ENCODE data around the gene TMEM17. TPM values are rescaled to one million over a fixed set of nuclear protein-coding genes. Genes with fewer than 3 reads are reported as not detected.

Gene TMEM17
- total and polyA plus RNA-seq, 2 of the 13 experiments (the other 11 are each of a cell fraction or from before 2014, with no cell fraction given), result 0.22 to 0.50 TPM

- Histone ChIP-seq H3K79me2 (ENCODE audit: insufficient read depth, low read length) (no peaks in the 10 kb centered on the region), H3K4me1 (ENCODE audit: insufficient read depth, low read length) (peaks cover 96% of the 10 kb centered on the region), H3K36me3 (replicated peaks in 1 of 2; ENCODE audit: control insufficient read depth in 1 of 2, insufficient read depth in 2 of 2, low read length in 2 of 2) (no peaks in the 10 kb centered on the region), H4K20me1 (ENCODE audit: insufficient read depth, low read length) (no peaks in the 10 kb centered on the region), H3K9ac (ENCODE audit: insufficient read depth, low read depth, low read length) (no peak overlapping the region), H2AFZ (ENCODE audit: low read length) (no peak overlapping the region), H3K9me3 (ENCODE audit: low read length) (no peaks in the 10 kb centered on the region), H3K4me3 (replicated peaks in 1 of 3; ENCODE audit: insufficient read depth in 1 of 3, low read depth in 2 of 3, low read length in 3 of 3) (no peak overlapping the region), H3K27me3 (ENCODE audit: control insufficient read depth in 1 of 2, insufficient read depth in 2 of 2, low read length in 2 of 2) (no peaks in the 10 kb centered on the region), H3K4me2 (ENCODE audit: low read depth, low read length) (no peak overlapping the region), H3K27ac (ENCODE audit: extremely low read length, insufficient read depth, low read length) (peak overlapping the region; percentile 4)
- ChIA-PET CTCF (ENCODE audit: low intra/inter-chr PET ratio, low total read pairs) (no interaction called here), POLR2A (interaction anchor here (1.3 to 2.7 kb wide), 2 partner anchors 107 to 116 kb away, joined by 3 to 10 read pairs; no protein-coding TSS in a partner anchor)
- DNase-seq (ENCODE audit: low spot score) (no peak), ATAC-seq (no peak), FAIRE-seq (no peak)
- in situ Hi-C loops (cut with HindIII; ENCODE audit: extremely low pct_ligation_motif_present, low pct_unique_long_range_greater_than_20kb), result no loop called here
- WGBS (ENCODE audit: low lambda C conversion rate), result 89% methylated on average over 2 of the region's 2 CpGs
- BruUV-seq (replicated peaks), result no TSS peak
- intact Hi-C loops (cut with micrococcal nuclease; ENCODE audit: unreplicated experiment), result no loop called here
- TF ChIP-seq ATRX (CRISPR knock-in tag; IDR thresholded peaks at IDR 0.05; ENCODE audit: borderline replicate concordance), result no peak
- TF ChIP-seq FOXP4 (CRISPR knock-in tag; IDR thresholded peaks at IDR 0.05), result no peak
- peak; percentile 30; the same call in 1 of the 2 replicates for TF ChIP-seq ZNF768 (CRISPR knock-in tag; IDR thresholded peaks at IDR 0.05)
- TF ChIP-seq SP4 (CRISPR knock-in tag; IDR thresholded peaks at IDR 0.05), result 0 out of 2 replicates have a peak, but pooled peaks have one; percentile 14
- no peak for TF ChIP-seq ZNF644 (CRISPR knock-in tag; IDR thresholded peaks at IDR 0.05; ENCODE audit: low read depth)
- TF ChIP-seq BORCS8-MEF2B (CRISPR knock-in tag; IDR thresholded peaks at IDR 0.05), result 0 out of 2 replicates have a peak, but pooled peaks have one; percentile 38
- no peak for TF ChIP-seq ATM (IDR thresholded peaks at IDR 0.05; ENCODE audit: borderline replicate concordance)
- 0 out of 2 replicates have a peak, but pooled peaks have one; percentile 50 for TF ChIP-seq NCOA1 (CRISPR knock-in tag; IDR thresholded peaks at IDR 0.05)
- no peak for TF ChIP-seq ZNF18 (CRISPR knock-in tag; IDR thresholded peaks at IDR 0.05; ENCODE audit: insufficient replicate concordance)
- TF ChIP-seq ARID3A (IDR thresholded peaks at IDR 0.05; ENCODE audit: low read depth, low read length), result no peak
- TF ChIP-seq ONECUT2 (CRISPR knock-in tag; IDR thresholded peaks at IDR 0.05), result no peak
- 0 out of 2 replicates have a peak, but pooled peaks have one; percentile 43 for TF ChIP-seq TMF1 (CRISPR knock-in tag; IDR thresholded peaks at IDR 0.05; ENCODE audit: low read depth)
- TF ChIP-seq ZNF501 (CRISPR knock-in tag; IDR thresholded peaks at IDR 0.05), result 0 out of 2 replicates have a peak, but pooled peaks have one; percentile 9
- 0 out of 2 replicates have a peak, but pooled peaks have one; percentile 2 for TF ChIP-seq ISL2 (CRISPR knock-in tag; IDR thresholded peaks at IDR 0.05)
- no peak for TF ChIP-seq USF2 (IDR thresholded peaks at IDR 0.05; ENCODE audit: low read depth, low read length)
- TF ChIP-seq USF2 (CRISPR knock-in tag; IDR thresholded peaks at IDR 0.05; ENCODE audit: borderline replicate concordance), result no peak
Observed at GRCh38 chr2:62462211-62462610, 43.8 kb downstream of the TMEM17 start.
